ENCODE measurements around the gene NXF1.
A peak's percentile ranks its signal among the peaks of the same experiment; 100 is the strongest.
"Not testable (repeated sequence)": the region's sequence is repeated elsewhere in the genome, so short reads cannot be mapped to it uniquely, and the experiment has no call there.

The NXF1 gene

GRCh38 chr11:62782753-62783152, 22.5 kb downstream of the NXF1 start:
- no peak for DNase-seq

GRCh38 chr11:62778441-62778840, 26.8 kb downstream of the NXF1 start:
- no peak for DNase-seq

- no peak for DNase-seq
Measured at GRCh38 chr11:62777389-62777788, 27.9 kb downstream of the NXF1 start.

- DNase-seq = no peak
Measured at GRCh38 chr11:62775646-62776045, 29.6 kb downstream of the NXF1 start.

- DNase-seq = no peak
Measured at GRCh38 chr11:62774407-62774806, 30.8 kb downstream of the NXF1 start.

GRCh38 chr11:62771144-62772021, 33.9 kb downstream of the NXF1 start, which contains the start of gene TAF6L:
Gene TAF6L (plus strand): TSS chr11:62771396. CDS start chr11:62775784, 4,388 bp downstream.
- DNase-seq = peak; percentile 97

- peak; percentile 41 for DNase-seq
Measured at GRCh38 chr11:62770778-62771143, 34.5 kb downstream of the NXF1 start.

GRCh38 chr11:62760867-62761227, 44.4 kb downstream of the NXF1 start:
- DNase-seq = not testable (repeated sequence)

- no peak for DNase-seq
Measured at GRCh38 chr11:62757846-62758788, 47.1 kb downstream of the NXF1 start.

- no peak for DNase-seq
Measured at GRCh38 chr11:62755086-62755615, 50.1 kb downstream of the NXF1 start.

- DNase-seq = peak; percentile 99
Measured at GRCh38 chr11:62753736-62754603, 51.3 kb downstream of the NXF1 start, which contains the start of gene ZBTB3. Gene ZBTB3 (minus strand): TSS chr11:62754160. CDS start chr11:62753664, 496 bp downstream.

GRCh38 chr11:62752994-62753735, 52.1 kb downstream of the NXF1 start:
- DNase-seq = no peak

GRCh38 chr11:62752177-62752785, 53.0 kb downstream of the NXF1 start:
- no peak for DNase-seq

GRCh38 chr11:62749931-62750330, 55.3 kb downstream of the NXF1 start:
- DNase-seq = not testable (repeated sequence)

GRCh38 chr11:62747475-62748160, 57.6 kb downstream of the NXF1 start:
- DNase-seq = no peak
